DND-41 (cell line): Measurements from ENCODE around the gene FAM107B.
"Not testable (repeated sequence)": the region's sequence is repeated elsewhere in the genome, so short reads cannot be mapped to it uniquely, and the experiment has no call there.

Experiments used
- ATAC-seq: fragments of 200-7000 bp; cut with Tn5 transposase; 3 replicates; pipeline ENCODE4 v1.9.1; 2021; ENCODE audit warnings: low read depth; ENCODE audit not compliant: insufficient read depth
- DNase-seq: peaks from one replicate; pipeline ENCODE4 v3.0.0-alpha.2; 2020
- H2AFZ ChIP-seq: 2 replicates; pipeline ENCODE4 v1.6.0; 2012; ENCODE audit warnings: low read depth, low read length
- H3K27ac ChIP-seq: 2 replicates; pipeline ENCODE4 v1.5.1; 2012; ENCODE audit warnings: low read length, inconsistent platforms
- H3K27me3 ChIP-seq: fragments of 200-600 bp; sonication (generic); 2 replicates; pipeline ENCODE4 v1.6.0; 2012; ENCODE audit warnings: low read length, mild to moderate bottlenecking, inconsistent platforms; ENCODE audit not compliant: insufficient read depth, poor library complexity
- H3K36me3 ChIP-seq: 2 replicates; pipeline ENCODE4 v1.5.1; 2012; ENCODE audit warnings: low read length, inconsistent platforms; ENCODE audit not compliant: insufficient read depth
- H3K4me1 ChIP-seq: 2 replicates; pipeline ENCODE4 v1.5.1; 2012; ENCODE audit warnings: mild to moderate bottlenecking, low read length; ENCODE audit not compliant: insufficient read depth
- H3K4me2 ChIP-seq: 2 replicates; pipeline ENCODE4 v1.6.0; 2012; ENCODE audit warnings: mild to moderate bottlenecking, moderate library complexity, low read length, inconsistent platforms; ENCODE audit not compliant: insufficient read depth
- H3K4me3 ChIP-seq, 2 experiments: fragments of 200-600 bp in 1 of 2; shearing (Covaris generic) in 1 of 2; 2 replicates each; pipeline ENCODE4 v1.5.1; 2012 to 2016; ENCODE audit warnings: inconsistent platforms in 2 of 2, low read length in 2 of 2, mild to moderate bottlenecking in 2 of 2, low read depth in 1 of 2, moderate library complexity in 1 of 2
- H3K79me2 ChIP-seq: 2 replicates; pipeline ENCODE4 v1.6.0; 2012; ENCODE audit warnings: low read length, inconsistent platforms; ENCODE audit not compliant: insufficient read depth
- H3K9ac ChIP-seq: 2 replicates; pipeline ENCODE4 v1.6.0; 2012; ENCODE audit warnings: low read depth, mild to moderate bottlenecking, inconsistent platforms, low read length, moderate library complexity
- H3K9me3 ChIP-seq: 2 replicates; pipeline ENCODE4 v1.5.1; 2012; ENCODE audit warnings: low read length, moderate library complexity, mild to moderate bottlenecking, inconsistent platforms; ENCODE audit not compliant: insufficient read depth, severe bottlenecking
- H4K20me1 ChIP-seq: 2 replicates; pipeline ENCODE4 v1.6.0; 2012; ENCODE audit warnings: low read length; ENCODE audit not compliant: insufficient read depth
- CTCF ChIP-seq: IDR thresholded peaks from 2 replicates; pipeline ENCODE4 v1.5.1; 2012; ENCODE audit warnings: borderline replicate concordance, low read length, moderate library complexity, mild to moderate bottlenecking; ENCODE audit not compliant: poor library complexity, severe bottlenecking; ENCODE audit errors: extremely low read depth
- EZH2 ChIP-seq: IDR thresholded peaks from 3 replicates; pipeline ENCODE4 v1.6.1; 2012; ENCODE audit warnings: borderline replicate concordance, low read depth, mild to moderate bottlenecking, moderate library complexity, low read length, inconsistent platforms; ENCODE audit not compliant: severe bottlenecking

FAM107B gene

GRCh38 chr10:14661818-14662217, 112.9 kb downstream of the FAM107B start:
- Histone ChIP-seq H3K9me3 (no peaks in the 10 kb centered on the region), H3K27me3 (no peaks in the 10 kb centered on the region), H3K9ac (no peak overlapping the region), H3K36me3 (no peaks in the 10 kb centered on the region), H3K4me1 (no peaks in the 10 kb centered on the region), H3K79me2 (no peaks in the 10 kb centered on the region), H4K20me1 (no peaks in the 10 kb centered on the region), H2AFZ (no peak overlapping the region), H3K4me3 (no peak overlapping the region), H3K27ac (no peak overlapping the region), H3K4me2 (no peak overlapping the region)
- DNase-seq, result no peak
- no peak for ATAC-seq
- TF ChIP-seq CTCF (no peak), EZH2 (no peak)

GRCh38 chr10:14660831-14661230, 113.9 kb downstream of the FAM107B start:
- Histone ChIP-seq H3K79me2 (no peaks in the 10 kb centered on the region), H3K4me2 (no peak overlapping the region), H3K9me3 (no peaks in the 10 kb centered on the region), H3K36me3 (no peaks in the 10 kb centered on the region), H4K20me1 (no peaks in the 10 kb centered on the region), H3K9ac (no peak overlapping the region), H3K4me1 (no peaks in the 10 kb centered on the region), H2AFZ (no peak overlapping the region), H3K27me3 (no peaks in the 10 kb centered on the region), H3K4me3 (no peak overlapping the region), H3K27ac (no peak overlapping the region)
- DNase-seq (no peak), ATAC-seq (no peak)
- no peak for TF ChIP-seq EZH2
- TF ChIP-seq CTCF, result no peak

- DNase-seq, result no peak
- no peaks in the 10 kb centered on the region for H3K79me2 ChIP-seq
- H3K4me2 ChIP-seq, result no peak overlapping the region
- H2AFZ ChIP-seq, result no peak overlapping the region
- H3K4me3 ChIP-seq, result no peak overlapping the region
- ATAC-seq, result no peak
- H3K9ac ChIP-seq, result no peak overlapping the region
- no peak overlapping the region for H3K27ac ChIP-seq
- no peak for TF ChIP-seq EZH2
- TF ChIP-seq CTCF, result no peak
- no peaks in the 10 kb centered on the region for H4K20me1 ChIP-seq
- peaks cover 3% of the 10 kb centered on the region for H3K27me3 ChIP-seq
- H3K9me3 ChIP-seq, result no peaks in the 10 kb centered on the region
- H3K36me3 ChIP-seq, result no peaks in the 10 kb centered on the region
- H3K4me1 ChIP-seq, result no peaks in the 10 kb centered on the region
Measured at GRCh38 chr10:14659626-14660196, 115.0 kb downstream of the FAM107B start.

- not testable (repeated sequence) for H3K27ac ChIP-seq, H3K9me3 ChIP-seq, H4K20me1 ChIP-seq, H2AFZ ChIP-seq, H3K4me2 ChIP-seq, H3K27me3 ChIP-seq, H3K9ac ChIP-seq, H3K4me1 ChIP-seq, H3K36me3 ChIP-seq, DNase-seq, ATAC-seq, H3K79me2 ChIP-seq, H3K4me3 ChIP-seq
Measured at GRCh38 chr10:14659137-14659536, 115.6 kb downstream of the FAM107B start.
